ENCODE results near the gene CAMK1D.

- no peak for TF ChIP-seq CTCF (IDR thresholded peaks at IDR 0.05 in 2 of 3, conservative IDR thresholded peaks at IDR 0.05 in 1 of 3; ENCODE audit: control insufficient read depth in 2 of 3, extremely low read depth in 1 of 3, insufficient read depth in 1 of 3, low read depth in 3 of 3, low read length in 3 of 3)
- no peak for TF ChIP-seq PAX8 (IDR thresholded peaks at IDR 0.05)
- TF ChIP-seq BCLAF1 (IDR thresholded peaks at IDR 0.05) = no peak
- no peak for TF ChIP-seq SIX5 (IDR thresholded peaks at IDR 0.05; ENCODE audit: low read depth, low read length, severe bottlenecking)
- no peak for TF ChIP-seq SREBF1 (IDR thresholded peaks at IDR 0.05; ENCODE audit: low read length)
- TF ChIP-seq ZNF274 (IDR thresholded peaks at IDR 0.05; ENCODE audit: insufficient read depth, insufficient read length) = no peak
- TF ChIP-seq CHD1 (IDR thresholded peaks at IDR 0.05; ENCODE audit: low read depth, low read length) = no peak
- TF ChIP-seq ZNF592 (IDR thresholded peaks at IDR 0.05) = no peak
- no peak for TF ChIP-seq RAD21 (IDR thresholded peaks at IDR 0.05; ENCODE audit: insufficient read depth, low read depth, low read length)
- TF ChIP-seq RCOR1 (conservative IDR thresholded peaks at IDR 0.05; ENCODE audit: low read depth, low read length) = no peak
- no peak for TF ChIP-seq USF1 (IDR thresholded peaks at IDR 0.05; ENCODE audit: borderline replicate concordance, extremely low read length, insufficient read depth, low read depth, low read length)
- no peak for TF ChIP-seq ZZZ3 (IDR thresholded peaks at IDR 0.05; ENCODE audit: control insufficient read depth, insufficient read length, low read depth)
- no peak for TF ChIP-seq EZH2 (IDR thresholded peaks at IDR 0.05; ENCODE audit: borderline replicate concordance, control insufficient read depth, low read depth, low read length)
- no peak for TF ChIP-seq NKRF (conservative IDR thresholded peaks at IDR 0.05)
Measured at GRCh38 chr10:12659706-12660105, 310.4 kb downstream of the CAMK1D start.

Measured in GM12878 (cell line).